ENCODE results near the gene TMEM263. TPM values are rescaled to one million over a fixed set of nuclear protein-coding genes. Genes with fewer than 3 reads are reported as not detected.
A peak's percentile ranks its signal among the peaks of the same experiment; 100 is the strongest.

The TMEM263 gene
- total and polyA plus RNA-seq, 9 of the 15 experiments (the other 6 are each of a cell fraction or from before 2014, with no cell fraction given), result 12.6 to 36.7 (median 24.4) TPM

DNA sequence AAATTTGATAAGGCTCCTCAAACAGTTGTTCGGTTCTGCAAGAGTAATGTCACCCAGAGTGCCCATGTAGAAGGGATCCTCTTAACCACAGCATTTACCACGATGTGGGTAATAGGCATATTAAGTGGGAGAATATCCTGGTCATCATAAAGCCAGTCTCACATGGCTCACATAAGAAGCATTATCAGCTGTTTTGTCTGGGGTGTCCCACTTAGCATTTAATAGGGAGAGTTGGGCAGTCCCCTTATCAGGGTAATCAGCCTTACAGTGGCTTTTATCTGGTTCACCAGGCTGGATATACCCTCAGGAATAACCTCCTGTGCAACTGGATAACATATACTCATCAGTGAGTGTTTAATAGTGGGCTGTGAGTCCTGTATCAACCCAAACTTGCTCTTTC is 12.9 kb upstream of the TMEM263 start (continued):
- TF ChIP-seq ZKSCAN3 (CRISPR knock-in tag; IDR thresholded peaks at IDR 0.05) (no peak), SMARCC2 (IDR thresholded peaks at IDR 0.05; ENCODE audit: low read depth) (peak; percentile 64; the same call in 1 of the 2 replicates), CHD2 (IDR thresholded peaks at IDR 0.05; ENCODE audit: low read depth, low read length) (no peak), TAL1 (IDR thresholded peaks at IDR 0.05) (peak; percentile 92), SMARCA5 (IDR thresholded peaks at IDR 0.05) (no peak), DACH1 (IDR thresholded peaks at IDR 0.05; ENCODE audit: partially characterized antibody) (peak; percentile 91), CBFA2T3 (IDR thresholded peaks at IDR 0.05) (peak; percentile 93), GATA2 (CRISPR knock-in tag; IDR thresholded peaks at IDR 0.05) (peak; percentile 31; the same call in 1 of the 2 replicates), ZNF174 (CRISPR knock-in tag; IDR thresholded peaks at IDR 0.05) (no peak), NCOR1 (IDR thresholded peaks at IDR 0.05) (peak; percentile 89), TCF3 (CRISPR knock-in tag; IDR thresholded peaks at IDR 0.05) (peak; percentile 80), MAFG (tag; conservative IDR thresholded peaks at IDR 0.05) (peak; percentile 50), ZNF224 (CRISPR knock-in tag; IDR thresholded peaks at IDR 0.05) (no peak), MEF2D (tag; conservative IDR thresholded peaks at IDR 0.05; ENCODE audit: low read depth) (peak; percentile 67; the same call in 1 of the 2 replicates), SMAD4 (CRISPR knock-in tag; conservative IDR thresholded peaks at IDR 0.05) (peak; percentile 71; the same call in 1 of the 2 replicates), CCNT2 (IDR thresholded peaks at IDR 0.05; ENCODE audit: borderline replicate concordance, extremely low read depth, insufficient read length, low read depth, low read length) (peak; percentile 83), LEF1 (IDR thresholded peaks at IDR 0.05) (0 out of 2 replicates have a peak, but pooled peaks have one; percentile 28), FIP1L1 (IDR thresholded peaks at IDR 0.05; ENCODE audit: low read depth, low read length, poor library complexity, severe bottlenecking) (no peak), KHSRP (IDR thresholded peaks at IDR 0.05) (0 out of 2 replicates have a peak, but pooled peaks have one; percentile 38), SREBF2 (CRISPR knock-in tag; IDR thresholded peaks at IDR 0.05) (no peak)
- TF ChIP-seq, protein P1, sequence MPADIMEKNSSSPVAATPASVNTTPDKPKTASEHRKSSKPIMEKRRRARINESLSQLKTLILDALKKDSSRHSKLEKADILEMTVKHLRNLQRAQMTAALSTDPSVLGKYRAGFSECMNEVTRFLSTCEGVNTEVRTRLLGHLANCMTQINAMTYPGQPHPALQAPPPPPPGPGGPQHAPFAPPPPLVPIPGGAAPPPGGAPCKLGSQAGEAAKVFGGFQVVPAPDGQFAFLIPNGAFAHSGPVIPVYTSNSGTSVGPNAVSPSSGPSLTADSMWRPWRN (IDR thresholded peaks at IDR 0.05; ENCODE audit: low read depth), result peak; percentile 51; the same call in 1 of the 2 replicates
- TF ChIP-seq, protein P2, sequence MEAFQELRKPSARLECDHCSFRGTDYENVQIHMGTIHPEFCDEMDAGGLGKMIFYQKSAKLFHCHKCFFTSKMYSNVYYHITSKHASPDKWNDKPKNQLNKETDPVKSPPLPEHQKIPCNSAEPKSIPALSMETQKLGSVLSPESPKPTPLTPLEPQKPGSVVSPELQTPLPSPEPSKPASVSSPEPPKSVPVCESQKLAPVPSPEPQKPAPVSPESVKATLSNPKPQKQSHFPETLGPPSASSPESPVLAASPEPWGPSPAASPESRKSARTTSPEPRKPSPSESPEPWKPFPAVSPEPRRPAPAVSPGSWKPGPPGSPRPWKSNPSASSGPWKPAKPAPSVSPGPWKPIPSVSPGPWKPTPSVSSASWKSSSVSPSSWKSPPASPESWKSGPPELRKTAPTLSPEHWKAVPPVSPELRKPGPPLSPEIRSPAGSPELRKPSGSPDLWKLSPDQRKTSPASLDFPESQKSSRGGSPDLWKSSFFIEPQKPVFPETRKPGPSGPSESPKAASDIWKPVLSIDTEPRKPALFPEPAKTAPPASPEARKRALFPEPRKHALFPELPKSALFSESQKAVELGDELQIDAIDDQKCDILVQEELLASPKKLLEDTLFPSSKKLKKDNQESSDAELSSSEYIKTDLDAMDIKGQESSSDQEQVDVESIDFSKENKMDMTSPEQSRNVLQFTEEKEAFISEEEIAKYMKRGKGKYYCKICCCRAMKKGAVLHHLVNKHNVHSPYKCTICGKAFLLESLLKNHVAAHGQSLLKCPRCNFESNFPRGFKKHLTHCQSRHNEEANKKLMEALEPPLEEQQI (IDR thresholded peaks at IDR 0.05), result peak; percentile 45; the same call in 1 of the 2 replicates
- TF ChIP-seq, protein P3, sequence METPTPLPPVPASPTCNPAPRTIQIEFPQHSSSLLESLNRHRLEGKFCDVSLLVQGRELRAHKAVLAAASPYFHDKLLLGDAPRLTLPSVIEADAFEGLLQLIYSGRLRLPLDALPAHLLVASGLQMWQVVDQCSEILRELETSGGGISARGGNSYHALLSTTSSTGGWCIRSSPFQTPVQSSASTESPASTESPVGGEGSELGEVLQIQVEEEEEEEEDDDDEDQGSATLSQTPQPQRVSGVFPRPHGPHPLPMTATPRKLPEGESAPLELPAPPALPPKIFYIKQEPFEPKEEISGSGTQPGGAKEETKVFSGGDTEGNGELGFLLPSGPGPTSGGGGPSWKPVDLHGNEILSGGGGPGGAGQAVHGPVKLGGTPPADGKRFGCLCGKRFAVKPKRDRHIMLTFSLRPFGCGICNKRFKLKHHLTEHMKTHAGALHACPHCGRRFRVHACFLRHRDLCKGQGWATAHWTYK (CRISPR knock-in tag; IDR thresholded peaks at IDR 0.05), result peak; percentile 57; the same call in 1 of the 2 replicates
- TF ChIP-seq, protein P4, sequence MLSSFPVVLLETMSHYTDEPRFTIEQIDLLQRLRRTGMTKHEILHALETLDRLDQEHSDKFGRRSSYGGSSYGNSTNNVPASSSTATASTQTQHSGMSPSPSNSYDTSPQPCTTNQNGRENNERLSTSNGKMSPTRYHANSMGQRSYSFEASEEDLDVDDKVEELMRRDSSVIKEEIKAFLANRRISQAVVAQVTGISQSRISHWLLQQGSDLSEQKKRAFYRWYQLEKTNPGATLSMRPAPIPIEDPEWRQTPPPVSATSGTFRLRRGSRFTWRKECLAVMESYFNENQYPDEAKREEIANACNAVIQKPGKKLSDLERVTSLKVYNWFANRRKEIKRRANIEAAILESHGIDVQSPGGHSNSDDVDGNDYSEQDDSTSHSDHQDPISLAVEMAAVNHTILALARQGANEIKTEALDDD (IDR thresholded peaks at IDR 0.05), result peak; percentile 44; the same call in 1 of the 2 replicates
- TF ChIP-seq, protein P5, sequence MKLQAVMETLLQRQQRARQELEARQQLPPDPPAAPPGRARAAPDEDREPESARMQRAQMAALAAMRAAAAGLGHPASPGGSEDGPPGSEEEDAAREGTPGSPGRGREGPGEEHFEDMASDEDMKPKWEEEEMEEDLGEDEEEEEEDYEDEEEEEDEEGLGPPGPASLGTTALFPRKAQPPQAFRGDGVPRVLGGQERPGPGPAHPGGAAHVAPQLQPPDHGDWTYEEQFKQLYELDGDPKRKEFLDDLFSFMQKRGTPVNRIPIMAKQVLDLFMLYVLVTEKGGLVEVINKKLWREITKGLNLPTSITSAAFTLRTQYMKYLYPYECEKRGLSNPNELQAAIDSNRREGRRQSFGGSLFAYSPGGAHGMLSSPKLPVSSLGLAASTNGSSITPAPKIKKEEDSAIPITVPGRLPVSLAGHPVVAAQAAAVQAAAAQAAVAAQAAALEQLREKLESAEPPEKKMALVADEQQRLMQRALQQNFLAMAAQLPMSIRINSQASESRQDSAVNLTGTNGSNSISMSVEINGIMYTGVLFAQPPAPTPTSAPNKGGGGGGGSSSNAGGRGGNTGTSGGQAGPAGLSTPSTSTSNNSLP (IDR thresholded peaks at IDR 0.05; ENCODE audit: borderline replicate concordance, low read depth, low read length), result peak; percentile 80; the same call in 1 of the 2 replicates
